ENCODE data around the gene RPUSD4. TPM values are rescaled to one million over a fixed set of nuclear protein-coding genes. Genes with fewer than 3 reads are reported as not detected.

RPUSD4 gene
- total RNA-seq, 1 donor from 2014 or later: 45.3 TPM

- DNase-seq (ENCODE audit: low read depth, low spot score): no peak
- Mint-ChIP-seq H3K4me3 (peak overlapping the region; percentile 100), H3K27ac (ENCODE audit: unreplicated experiment) (peak overlapping the region; percentile 90), H3K36me3 (ENCODE audit: low read depth) (peaks cover 3% of the 10 kb centered on the region), H3K9me3 (no peaks in the 10 kb centered on the region), H3K27me3 (ENCODE audit: low read depth) (no peaks in the 10 kb centered on the region), H3K4me1 (peaks cover 37% of the 10 kb centered on the region)
- no peak for TF ChIP-seq CTCF (conservative IDR thresholded peaks at IDR 0.05)
Measured at GRCh38 chr11:126212089-126212660, 725 bp upstream of the RPUSD4 start.

- peaks cover 37% of the 10 kb centered on the region for H3K4me1 Mint-ChIP-seq
- TF ChIP-seq CTCF (conservative IDR thresholded peaks at IDR 0.05): no peak
- peak; percentile 7 for DNase-seq (ENCODE audit: low read depth, low spot score)
- H3K9me3 Mint-ChIP-seq: no peaks in the 10 kb centered on the region
- H3K36me3 Mint-ChIP-seq (ENCODE audit: low read depth): peaks cover 5% of the 10 kb centered on the region
- H3K27me3 Mint-ChIP-seq (ENCODE audit: low read depth): no peaks in the 10 kb centered on the region
- H3K4me3 Mint-ChIP-seq: peak overlapping the region; percentile 100
- H3K27ac Mint-ChIP-seq (ENCODE audit: unreplicated experiment): peak overlapping the region; percentile 99
Measured at GRCh38 chr11:126210871-126211235, 597 bp downstream of the RPUSD4 start.

GRCh38 chr11:126207896-126208295, 3.6 kb downstream of the RPUSD4 start:
- no peaks in the 10 kb centered on the region for H3K9me3 Mint-ChIP-seq
- no peak for TF ChIP-seq CTCF (conservative IDR thresholded peaks at IDR 0.05)
- H3K4me3 Mint-ChIP-seq: no peak overlapping the region
- no peak overlapping the region for H3K27ac Mint-ChIP-seq (ENCODE audit: unreplicated experiment)
- peaks cover 8% of the 10 kb centered on the region for H3K36me3 Mint-ChIP-seq (ENCODE audit: low read depth)
- H3K4me1 Mint-ChIP-seq: peaks cover 27% of the 10 kb centered on the region
- H3K27me3 Mint-ChIP-seq (ENCODE audit: low read depth): no peaks in the 10 kb centered on the region
- DNase-seq (ENCODE audit: low read depth, low spot score): no peak

GRCh38 chr11:126205359-126205758, 6.1 kb downstream of the RPUSD4 start:
- no peak overlapping the region for H3K27ac Mint-ChIP-seq (ENCODE audit: unreplicated experiment)
- H3K9me3 Mint-ChIP-seq: no peaks in the 10 kb centered on the region
- H3K27me3 Mint-ChIP-seq (ENCODE audit: low read depth): no peaks in the 10 kb centered on the region
- peaks cover 4% of the 10 kb centered on the region for H3K4me1 Mint-ChIP-seq
- H3K4me3 Mint-ChIP-seq: no peak overlapping the region
- TF ChIP-seq CTCF (conservative IDR thresholded peaks at IDR 0.05): no peak
- DNase-seq (ENCODE audit: low read depth, low spot score): no peak
- peaks cover 10% of the 10 kb centered on the region for H3K36me3 Mint-ChIP-seq (ENCODE audit: low read depth)

- H3K36me3 Mint-ChIP-seq (ENCODE audit: low read depth): peaks cover 14% of the 10 kb centered on the region
- TF ChIP-seq CTCF (conservative IDR thresholded peaks at IDR 0.05): no peak
- no peak for DNase-seq (ENCODE audit: low read depth, low spot score)
Measured at GRCh38 chr11:126202646-126203359, 8.6 kb downstream of the RPUSD4 start.

More at GRCh38 chr11:126202646-126203359, 8.6 kb downstream of the RPUSD4 start:
- no peaks in the 10 kb centered on the region for H3K4me1 Mint-ChIP-seq
- H3K4me3 Mint-ChIP-seq: no peak overlapping the region
- no peak overlapping the region for H3K27ac Mint-ChIP-seq (ENCODE audit: unreplicated experiment)
- no peaks in the 10 kb centered on the region for H3K27me3 Mint-ChIP-seq (ENCODE audit: low read depth)
- no peaks in the 10 kb centered on the region for H3K9me3 Mint-ChIP-seq
